Stimulated activated CD4-positive, alpha-beta T cell treated with anti-CD3 and anti-CD28 coated beads, Interleukin-1b, Interleukin-23, amount 100 ng/mL, for 1 hour (primary cell): ENCODE data around the gene MARCHF10.
"Not testable (repeated sequence)": the region's sequence is repeated elsewhere in the genome, so short reads cannot be mapped to it uniquely, and the experiment has no call there.

Experiments
- DNase-seq, 2 donors: peaks; one replicate each; pipeline ENCODE4 v3.0.0-alpha.2; 2020; ENCODE audit warnings: low read depth in 2 of 2

Gene MARCHF10

DNA sequence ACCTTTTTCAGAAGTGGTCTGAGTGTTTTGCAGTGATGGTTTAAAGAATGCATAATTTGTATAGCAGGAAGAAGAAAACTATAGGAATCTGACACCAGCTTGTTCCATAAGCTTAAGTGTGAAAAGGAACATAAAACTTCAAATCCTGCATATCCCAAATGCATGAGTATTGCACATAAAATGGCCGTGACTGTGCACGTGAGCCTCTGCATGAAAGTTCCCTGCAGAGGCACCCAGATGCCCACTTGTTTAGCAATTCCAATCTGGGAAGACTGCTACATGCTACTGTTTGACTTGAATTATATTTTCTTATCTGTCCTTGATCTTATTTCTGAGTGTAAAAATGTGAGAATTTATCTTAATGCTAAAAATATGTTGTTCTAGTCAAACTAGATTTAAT, 21.5 kb downstream of the MARCHF10 start:
- no peak for DNase-seq

DNA sequence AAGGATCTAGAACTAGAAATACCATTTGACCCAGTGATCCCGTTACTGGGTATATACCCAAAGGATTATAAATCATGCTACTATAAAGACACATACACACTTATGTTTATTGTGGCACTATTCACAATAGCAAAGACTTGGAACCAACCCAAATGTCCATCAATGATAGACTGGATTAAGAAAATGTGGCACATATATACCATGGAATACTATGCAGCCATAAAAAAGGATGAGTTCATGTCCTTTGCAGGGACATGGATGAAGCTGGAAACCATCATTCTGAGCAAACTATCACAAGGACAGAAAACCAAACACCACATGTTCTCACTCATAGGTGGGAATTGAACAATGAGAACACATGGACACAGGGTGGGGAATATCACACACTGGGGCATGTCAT, 22.1 kb downstream of the MARCHF10 start:
- not testable (repeated sequence) for DNase-seq

DNA sequence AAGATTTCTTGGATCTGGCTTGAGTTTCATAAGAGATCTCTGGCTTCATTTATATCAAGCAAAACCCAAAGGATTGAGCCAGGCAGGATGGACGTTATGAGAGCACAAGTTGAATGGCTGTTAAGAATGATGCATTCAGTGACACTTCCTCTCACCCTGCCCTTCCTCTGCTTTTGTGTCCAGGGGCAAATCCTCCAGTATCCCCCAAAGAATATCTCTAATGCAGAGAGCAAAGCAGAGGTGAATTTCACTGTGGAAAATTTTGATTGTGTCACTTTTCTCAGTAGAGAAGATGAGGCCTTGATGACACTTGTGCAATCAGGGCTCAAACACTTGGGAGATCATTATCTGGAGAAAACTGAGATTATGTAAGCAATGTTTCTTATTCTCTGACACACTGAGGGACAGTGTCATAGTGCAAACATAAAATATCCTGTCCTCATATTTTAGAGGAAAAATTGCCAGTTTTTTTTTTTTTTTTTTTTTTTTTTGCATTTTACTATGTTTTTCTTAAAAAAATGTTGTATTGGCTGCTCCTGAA, 25.3 kb downstream of the MARCHF10 start:
- no peak for DNase-seq

DNA sequence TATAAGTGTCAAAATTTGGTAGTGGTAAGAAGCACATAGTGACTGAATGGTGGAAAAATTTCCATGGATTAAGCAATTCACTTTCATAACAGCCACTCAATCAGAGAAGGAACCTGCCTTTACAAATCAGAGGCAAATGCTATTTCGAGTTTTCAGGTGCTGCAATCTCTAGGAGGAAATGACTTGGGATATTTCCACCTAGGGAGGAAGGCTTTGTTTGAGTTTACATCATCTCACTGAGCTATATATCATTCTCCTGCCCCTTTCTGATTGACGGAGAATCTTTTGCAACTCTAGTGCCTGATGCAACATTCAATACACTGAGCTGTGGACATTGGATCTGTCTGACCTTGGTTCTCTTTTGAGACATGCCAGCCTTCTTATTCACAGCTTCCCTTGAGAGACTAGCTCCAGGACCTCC, 26.3 kb downstream of the MARCHF10 start:
- no peak for DNase-seq

DNA sequence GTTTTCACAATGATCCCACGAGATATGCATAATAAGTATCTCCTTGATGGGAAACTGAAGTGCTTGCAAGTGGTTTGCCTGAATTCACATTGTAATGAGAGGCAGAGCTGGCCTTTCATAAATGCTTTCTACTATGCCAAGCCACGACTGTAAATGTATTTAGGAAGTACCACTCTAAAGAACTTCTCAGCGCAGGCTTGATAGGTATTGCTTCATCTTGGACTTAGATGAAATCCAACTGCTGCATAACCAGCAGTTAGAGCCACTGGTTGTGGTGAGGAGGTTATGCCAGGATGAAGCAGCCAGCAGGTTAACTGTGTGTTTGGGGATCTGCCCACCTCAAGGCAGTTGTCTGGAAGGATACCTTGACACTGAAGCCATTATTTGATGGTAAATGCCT, 26.8 kb downstream of the MARCHF10 start:
- no peak for DNase-seq

DNA sequence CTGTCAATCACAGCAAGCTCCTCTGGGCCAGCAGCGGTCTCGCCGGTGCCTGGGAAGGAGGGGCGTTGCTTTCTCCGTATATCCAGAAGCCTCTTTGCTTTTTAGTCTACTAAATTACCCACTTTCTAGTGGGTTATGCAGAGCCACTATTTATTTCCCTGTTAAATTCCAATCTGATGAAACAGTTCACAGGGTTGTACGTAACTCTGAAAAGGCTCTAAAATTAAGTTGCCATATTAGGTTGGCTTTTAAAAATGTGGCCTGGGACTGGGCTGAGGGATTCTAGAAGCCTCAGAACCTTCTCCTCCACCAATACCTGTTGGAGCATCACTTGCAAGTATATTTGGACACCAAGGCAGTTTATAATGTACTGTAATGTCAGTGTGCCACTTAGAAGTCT, 27.2 kb downstream of the MARCHF10 start:
- no peak for DNase-seq

DNA sequence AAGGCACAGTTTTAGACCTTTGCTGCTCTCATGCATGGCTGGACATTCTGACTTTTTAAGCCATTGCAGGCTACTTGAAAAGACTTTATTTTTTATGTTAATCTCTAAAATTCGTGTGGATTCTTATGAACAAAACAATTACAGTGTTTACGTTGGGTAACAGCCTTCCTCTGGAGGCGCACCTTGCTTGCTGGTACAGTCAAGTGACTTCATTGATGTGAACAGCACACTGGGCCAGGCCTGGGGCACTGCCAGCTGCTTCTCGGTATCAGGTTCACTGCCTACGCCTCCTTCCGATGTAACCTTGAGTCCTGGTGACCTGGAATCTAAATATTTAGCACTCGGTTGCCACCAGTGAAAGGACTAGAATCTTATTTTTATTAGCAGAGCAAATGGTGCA, 27.8 kb downstream of the MARCHF10 start:
- no peak for DNase-seq

DNA sequence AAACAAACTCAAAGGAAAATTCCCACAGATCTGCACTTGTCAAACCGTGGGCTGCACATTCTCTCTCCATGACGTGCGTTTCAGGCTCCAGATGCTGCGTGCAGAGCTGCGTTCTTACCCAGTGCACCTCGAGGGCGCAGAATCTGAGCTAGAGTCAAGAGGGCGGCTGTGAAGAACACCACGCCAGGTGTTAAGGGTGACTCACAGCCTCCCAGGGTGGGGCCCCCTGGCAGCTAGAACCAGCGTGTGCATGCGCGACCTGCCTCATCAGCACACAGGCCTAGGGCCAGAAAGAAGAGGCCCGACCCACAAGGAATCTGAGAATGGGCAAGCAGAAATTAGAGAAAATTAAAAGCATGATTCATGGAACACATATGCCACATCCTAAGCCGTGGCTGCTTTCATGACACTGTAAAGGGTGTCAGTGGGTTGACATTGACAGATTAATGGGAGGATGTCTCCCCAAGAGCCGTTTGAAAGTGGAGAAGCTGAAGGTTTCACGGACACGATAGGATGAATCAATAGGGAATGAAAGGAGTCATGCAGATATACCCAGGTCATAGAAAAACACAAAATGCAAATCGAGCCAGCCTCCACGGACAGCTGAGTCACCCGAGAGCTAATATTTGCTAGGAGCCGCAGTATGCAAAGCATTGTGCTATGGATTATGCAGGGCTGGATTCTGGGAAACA, 29.0 kb downstream of the MARCHF10 start:
- no peak for DNase-seq

DNA sequence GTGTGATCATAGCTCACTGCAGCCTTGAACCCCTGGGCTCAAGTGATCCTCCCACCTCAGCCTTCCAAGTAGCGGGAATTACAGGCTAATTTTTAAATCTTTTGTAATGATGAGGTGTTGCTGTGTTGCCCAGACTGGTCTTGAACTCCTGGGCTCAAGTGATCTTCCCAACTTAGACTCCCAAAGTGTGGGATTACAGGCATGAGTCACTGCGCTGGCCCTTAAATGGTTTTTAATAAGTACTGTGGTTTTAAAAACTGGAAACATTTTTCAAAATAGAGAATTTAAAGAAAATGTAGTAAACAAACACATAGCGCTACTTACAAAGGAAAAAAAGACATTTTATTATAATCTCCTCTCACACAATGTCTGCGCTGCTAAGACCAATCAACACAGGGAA, 32.2 kb downstream of the MARCHF10 start:
- DNase-seq, result no peak

DNA sequence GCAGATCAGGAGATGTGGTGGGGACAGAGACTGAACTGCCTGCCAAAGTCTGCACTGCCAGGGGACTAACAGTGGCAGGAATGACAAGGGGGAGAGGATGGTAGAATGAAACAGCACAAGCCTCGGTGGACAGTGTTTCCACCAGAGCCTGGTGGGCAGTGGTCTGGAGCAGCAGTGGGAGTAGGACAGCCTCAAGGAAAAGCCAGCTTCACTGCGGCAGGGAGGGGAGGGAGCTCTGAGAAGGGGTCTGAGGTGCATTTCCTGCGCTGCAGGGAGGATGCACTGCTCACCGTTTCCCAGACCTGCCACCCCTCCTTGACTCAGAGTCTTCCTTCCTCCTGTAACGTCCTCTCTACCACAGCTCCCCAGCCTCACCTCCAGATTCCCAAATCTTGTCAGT, 33.8 kb downstream of the MARCHF10 start:
- DNase-seq, result no peak

DNA sequence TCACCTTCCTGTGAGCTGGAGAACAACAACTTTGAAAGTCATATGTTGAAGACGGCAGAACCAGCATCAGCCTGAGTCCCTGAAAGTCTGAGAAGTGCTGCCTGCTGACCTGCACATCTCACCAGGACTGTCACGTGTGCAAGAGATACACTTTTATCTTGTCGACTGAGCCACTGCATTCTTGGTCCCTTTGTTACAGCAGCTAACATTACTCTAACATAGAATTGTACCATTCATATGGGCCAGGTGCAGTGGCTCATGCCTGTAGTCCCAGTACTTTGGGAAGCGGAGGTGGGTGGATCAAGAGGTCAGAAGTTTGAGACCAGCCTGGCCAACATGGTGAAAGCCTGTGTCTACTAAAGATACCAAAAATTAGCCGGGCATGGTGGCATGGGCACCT, 40.1 kb downstream of the MARCHF10 start:
- DNase-seq, result no peak

DNA sequence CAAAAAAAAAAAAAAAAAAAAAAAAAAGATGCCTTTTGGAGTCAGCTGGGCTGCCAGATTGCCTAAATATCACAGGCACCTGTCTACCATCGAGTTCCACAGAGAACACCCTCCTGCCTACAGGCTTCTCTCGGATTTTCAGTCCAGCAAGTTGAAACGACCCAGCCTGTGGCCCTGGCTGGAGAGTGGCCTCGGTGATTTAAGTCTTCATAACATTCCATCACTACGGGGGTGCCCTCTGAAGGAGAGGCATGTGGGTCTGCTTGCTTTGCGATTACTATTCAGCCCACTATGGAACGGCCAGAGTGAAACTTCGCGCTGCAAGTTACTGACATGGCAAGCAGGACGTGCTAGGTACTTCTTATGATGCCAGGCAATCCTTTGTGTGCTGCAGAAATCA, 42.8 kb downstream of the MARCHF10 start:
- no peak for DNase-seq

DNA sequence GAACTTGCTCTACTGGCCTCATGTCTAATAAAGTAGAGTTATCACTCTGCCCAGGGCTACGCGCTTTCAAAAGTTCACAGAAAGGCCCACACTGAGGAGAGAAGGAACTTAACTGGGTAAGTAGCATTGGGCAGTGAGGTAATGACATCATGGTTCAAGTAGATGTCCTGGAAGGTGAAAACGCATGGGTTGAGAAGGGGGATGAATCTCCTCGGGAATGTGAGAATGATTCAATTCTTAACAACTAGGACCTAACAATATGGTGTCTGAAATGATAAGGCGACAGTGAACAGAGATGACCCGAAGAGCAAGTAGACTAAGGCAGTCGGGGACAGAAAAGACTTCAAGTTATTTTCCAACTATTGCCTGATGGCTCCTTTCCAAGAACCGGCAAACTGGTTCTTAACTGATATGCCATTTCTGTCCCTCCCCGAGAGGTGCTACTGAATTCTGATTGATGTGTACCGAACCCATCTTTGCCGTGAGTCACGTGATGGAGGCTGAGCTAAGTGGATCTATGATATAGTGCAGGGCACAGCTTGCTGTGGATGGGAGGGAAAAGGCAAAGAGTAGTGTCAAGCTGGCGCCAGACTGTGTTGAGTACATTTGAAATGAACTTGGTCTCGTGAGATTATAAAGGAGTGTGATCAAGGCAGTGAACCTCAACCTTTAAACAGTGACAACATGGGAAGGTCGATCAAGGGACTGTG, 44.1 kb downstream of the MARCHF10 start:
- no peak for DNase-seq

DNA sequence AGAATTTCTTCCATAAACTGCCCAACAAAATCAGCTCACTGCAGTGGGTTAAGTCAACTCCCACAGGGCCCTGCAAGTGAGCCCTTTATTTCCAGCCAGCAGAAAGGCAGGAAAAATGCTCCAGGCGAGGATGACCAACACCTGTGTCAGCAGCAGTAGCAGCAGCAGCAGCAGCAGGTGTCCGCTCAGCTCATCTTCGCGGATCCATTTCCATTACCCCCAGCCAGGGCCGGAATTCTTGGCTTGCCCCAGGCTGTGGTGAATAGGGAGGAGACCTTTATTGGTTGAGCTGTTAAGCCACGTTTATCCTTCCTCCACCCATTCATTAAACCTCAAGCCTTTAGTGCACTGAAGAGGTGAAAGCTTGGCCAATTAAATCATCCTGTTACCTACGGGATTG, 46.2 kb downstream of the MARCHF10 start:
- DNase-seq, result no peak

DNA sequence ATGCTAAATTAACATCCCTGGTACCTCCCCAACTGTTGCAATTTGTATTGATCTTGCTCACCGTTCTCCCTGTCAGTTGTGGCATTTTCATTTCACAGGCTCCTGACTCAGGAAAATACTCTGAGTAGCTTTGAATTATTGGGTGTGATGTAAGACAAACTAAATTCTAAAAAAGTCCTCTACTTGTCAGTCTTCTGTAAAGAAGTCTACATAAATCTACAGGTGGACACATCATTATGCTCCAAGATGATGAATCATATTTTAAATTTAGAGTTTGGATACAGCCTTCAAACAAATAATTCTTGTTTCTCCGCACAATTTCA, 47.2 kb downstream of the MARCHF10 start:
- no peak for DNase-seq

DNA sequence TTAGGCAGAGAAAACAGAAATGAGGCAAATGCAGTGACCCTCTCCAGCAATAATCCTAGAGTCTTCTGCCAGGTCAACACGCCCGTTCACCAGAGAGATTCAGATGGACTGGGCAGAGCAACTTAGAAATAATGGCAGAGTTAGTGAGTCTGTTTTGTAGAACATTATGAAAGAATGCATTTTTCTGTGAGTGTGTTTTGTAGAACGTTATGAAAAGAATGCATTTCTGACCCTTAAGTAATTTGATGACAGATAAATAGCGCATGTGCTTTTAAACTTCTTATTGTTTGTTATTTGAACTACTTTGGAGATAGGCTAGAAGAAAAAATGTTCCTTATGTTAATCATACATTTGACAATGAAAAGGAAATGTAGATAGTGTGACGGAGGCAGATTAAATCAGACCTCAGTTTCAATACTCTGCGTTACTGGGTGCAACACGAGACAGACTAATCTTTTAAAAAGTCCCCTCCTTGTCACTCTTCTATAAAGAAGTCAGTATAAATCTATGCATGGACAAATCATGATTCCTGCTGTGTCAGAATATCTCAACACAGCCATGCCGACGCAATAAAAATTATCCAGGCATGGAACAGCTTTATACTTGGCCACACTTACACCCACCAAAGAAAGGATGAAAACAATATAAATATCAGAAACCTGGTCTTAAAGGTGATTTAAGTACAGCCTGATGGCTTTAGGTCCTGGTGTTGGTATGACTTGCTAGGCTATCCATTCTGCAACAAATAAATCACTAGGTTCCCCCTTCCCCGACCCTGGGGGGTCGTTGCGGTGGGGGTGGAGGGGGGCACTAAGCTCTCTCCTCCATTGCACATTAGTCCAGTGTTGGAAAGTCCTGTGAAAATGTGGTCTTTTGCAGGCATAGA, 47.8 kb downstream of the MARCHF10 start:
- no peak for DNase-seq

DNA sequence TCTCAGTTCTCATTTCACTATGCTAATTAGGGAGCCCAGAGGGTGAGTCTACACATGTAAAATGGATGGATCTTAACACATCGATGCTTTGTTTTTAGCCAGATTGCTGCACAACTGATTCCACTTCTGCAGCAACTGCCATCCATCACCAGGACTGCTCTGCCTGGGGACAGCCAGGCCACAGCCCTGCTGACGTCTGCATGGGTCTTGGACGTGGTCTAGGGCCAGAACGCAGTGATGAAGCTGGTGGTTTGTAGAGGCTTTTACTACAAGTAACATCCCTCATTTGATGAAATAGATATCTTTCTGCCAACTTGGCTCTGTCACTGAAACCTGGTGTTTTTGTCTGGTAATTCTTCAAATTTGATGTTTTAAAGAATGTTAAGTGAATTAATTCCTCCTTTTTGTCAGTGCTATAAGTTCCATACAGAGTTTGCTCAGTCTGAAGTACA, 50.6 kb downstream of the MARCHF10 start:
- no peak for DNase-seq

DNA sequence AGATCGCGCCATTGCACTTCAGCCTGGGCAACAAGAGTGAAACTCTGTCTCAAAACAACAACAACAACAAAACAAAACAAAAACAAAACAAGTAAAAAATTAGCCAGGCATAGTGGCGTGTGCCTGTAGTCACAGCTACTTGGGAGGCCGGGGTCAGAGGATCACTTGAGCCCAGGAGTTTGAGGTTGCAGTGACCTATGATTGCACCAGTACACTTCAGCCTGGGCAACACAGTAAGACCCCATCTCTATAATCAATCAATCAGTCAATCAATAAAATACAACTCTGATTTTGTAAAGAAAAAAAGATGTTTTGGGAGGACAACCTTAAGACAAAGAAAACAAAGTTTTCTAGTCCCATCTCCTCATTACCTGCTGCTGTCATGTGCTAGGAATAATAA, 51.9 kb downstream of the MARCHF10 start:
- no peak for DNase-seq

DNA sequence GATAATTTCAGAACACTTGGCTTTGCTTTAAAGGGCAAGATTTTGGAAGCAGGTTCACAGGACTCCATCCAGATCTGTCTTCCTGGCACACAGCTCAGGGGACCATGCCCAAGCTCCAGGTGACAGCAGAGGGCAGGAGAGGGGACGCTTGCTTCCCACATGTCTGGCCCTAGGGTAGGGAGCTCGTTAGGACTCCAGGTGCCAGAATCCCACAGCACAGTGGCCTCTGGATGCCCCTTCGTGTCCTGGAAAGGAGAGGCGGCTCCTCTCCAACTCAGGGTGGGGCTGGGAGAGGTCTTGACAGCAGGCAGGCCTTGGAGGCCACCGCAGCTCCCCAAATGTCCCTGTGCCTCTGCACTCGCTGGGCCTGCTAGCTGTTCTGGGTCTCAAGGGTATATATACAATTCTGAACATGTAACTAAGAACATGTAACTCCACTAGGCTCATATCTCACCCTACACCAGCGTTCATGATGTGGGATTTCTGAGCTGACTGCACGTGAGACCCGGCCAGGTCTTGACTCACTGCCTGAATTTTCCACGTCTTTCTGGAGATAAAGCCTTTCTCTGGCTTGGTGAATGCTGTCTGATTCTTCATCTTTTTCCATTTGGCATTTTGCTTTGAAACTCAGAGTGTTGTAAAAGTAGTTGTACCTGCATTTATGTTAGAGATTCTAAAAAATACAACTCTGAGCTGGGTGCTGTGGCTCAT, 52.8 kb downstream of the MARCHF10 start:
- no peak for DNase-seq

DNA sequence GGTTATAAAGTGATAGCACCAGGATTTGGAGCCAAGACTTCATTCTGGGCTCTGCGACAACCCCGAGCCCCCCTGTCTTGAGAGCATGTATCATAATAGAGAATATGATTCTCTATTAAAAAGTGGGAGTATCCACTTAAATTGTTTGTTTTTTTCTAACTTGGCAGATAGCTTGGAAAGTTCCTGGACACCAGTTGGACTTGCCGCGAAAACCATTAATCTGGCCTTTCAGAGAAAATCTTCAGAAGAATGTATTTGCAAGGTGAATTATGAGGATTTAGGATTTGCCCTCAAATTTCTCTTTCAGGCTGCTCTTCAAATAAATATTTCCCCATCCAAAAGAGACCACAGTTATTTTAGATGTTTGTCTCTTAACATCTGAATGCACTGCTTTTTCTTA, 53.5 kb downstream of the MARCHF10 start:
- DNase-seq, result no peak

DNA sequence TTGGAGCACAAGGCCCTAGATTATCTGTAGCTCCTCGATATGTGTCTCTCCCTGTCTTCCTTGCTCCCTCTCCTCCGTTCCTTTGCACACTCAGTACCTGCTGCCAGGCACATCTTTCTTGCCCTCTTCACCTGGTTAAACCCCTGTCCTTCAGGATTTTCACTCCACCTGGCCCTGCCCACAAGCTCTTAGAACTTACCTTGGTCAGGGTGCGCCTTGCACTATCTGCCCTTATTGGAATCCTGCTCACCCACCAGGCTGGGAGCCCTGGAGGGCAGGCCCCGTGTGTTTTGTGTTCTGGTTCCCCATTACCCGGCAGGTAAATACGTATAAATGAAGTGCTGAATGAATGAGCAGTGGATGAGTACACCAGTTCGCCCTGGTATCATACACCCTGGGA, 54.6 kb downstream of the MARCHF10 start:
- DNase-seq, result no peak
